ENCODE measurements around the gene GOT1. TPM values are rescaled to one million over a fixed set of nuclear protein-coding genes. Genes with fewer than 3 reads are reported as not detected.

Gene GOT1
- total RNA-seq, 1 experiment from 2014 or later, result 38.3 TPM

DNA sequence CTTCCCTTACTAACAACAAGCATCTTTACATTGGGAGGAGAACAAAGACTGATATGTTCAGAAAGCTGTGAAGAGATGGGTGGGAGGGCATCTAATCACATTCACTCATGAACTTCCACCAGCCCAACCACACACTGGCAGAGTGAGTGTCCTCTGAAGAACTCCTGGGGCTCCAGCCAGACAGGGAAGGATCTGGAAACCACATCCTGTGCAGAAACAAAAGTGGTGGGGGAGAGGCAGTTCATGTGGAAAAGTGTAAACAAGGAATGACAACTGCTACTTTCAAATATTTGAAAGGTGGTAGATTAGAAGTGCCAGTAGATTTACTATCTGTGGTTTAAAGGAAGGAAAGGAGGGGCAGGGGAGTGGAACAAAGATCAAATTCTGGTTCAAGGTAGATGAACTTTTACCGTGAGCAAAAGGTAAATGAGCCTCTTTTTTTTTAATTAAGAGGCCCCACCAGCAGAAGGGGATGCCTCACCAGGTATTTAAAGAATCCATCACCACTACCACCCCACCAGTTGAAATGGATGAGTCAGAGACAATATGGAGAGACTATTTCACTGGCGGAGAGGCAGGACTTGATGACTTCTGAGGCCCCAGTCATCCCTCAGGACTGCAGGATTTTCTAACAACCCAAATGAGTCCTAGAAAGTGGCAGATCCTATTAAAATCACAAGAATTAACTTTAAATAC lies 34.5 kb downstream of the GOT1 start:
- peak; percentile 97 for DNase-seq (ENCODE audit: low read depth)

DNA sequence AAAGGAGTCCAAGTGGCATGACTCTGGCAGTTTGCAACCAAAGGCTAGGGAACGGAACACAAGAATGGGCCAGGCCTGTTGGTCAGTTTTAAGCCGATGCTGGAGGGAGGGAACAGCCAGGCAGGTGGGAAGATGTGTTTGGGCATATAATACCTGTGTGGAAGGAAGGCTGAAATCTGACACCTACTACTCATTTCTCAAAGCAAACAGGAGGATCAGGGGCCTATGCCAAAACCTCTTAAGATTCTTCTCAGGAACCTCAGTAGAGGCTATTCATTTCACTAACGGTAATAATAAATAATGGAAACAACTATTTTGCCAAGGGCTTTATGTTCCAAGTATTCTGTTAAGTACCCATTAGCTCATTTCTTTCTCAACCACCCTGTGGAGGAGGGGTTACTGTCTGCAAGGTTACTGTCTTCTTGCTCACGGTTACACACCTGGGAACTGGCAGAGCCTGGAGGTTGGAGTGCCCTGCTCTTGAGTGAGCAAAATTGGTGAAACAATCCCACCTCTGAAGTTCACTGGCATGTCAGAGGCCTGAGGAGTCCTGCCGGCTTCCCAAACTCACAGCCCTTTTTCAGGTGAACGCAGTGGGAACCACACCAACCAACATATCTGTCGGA lies 35.5 kb downstream of the GOT1 start:
- DNase-seq (ENCODE audit: low read depth), result peak; percentile 17

GRCh38 chr10:99394256-99394655 lies 36.2 kb downstream of the GOT1 start:
- DNase-seq (ENCODE audit: low read depth), result no peak

DNA sequence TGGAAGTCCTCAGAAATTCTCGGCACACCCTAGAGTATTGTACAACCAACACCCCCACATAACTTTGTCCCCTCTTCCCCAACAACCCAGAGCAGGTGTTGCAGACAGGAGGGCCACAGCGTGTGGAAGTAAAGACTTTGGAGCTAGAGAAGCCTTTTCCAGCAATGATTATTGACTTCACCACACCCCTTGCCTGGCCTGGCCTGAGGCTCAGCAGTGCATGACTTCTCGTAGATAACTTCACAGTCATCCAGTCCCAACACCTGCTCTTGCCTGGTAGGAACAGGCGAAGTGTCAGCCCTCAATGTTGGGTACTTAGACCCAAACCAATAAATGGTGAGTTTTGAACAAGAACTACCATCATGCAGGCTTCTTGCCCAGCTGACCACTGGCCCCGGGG lies 36.7 kb downstream of the GOT1 start:
- no peak for DNase-seq (ENCODE audit: low read depth)

DNA sequence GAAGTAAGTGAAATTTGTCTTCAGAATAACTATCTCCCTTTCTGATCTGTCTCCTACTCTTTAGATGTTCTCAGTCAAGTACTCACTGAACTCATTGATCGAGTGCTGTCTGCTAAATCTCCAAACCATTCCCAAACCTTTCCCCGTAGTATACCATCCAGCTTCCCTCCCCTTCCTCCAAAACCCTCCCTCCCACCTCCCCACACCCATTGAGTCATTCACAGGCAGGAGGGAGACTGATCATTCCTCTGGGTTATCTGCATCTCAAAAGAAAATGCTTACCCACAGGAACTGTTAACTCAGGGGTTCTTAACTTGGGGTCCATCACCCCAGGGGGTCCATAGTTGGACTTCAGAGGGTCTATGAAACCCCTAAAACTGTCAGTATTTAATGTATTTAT lies 37.4 kb downstream of the GOT1 start:
- peak; percentile 39 for DNase-seq (ENCODE audit: low read depth)

DNA sequence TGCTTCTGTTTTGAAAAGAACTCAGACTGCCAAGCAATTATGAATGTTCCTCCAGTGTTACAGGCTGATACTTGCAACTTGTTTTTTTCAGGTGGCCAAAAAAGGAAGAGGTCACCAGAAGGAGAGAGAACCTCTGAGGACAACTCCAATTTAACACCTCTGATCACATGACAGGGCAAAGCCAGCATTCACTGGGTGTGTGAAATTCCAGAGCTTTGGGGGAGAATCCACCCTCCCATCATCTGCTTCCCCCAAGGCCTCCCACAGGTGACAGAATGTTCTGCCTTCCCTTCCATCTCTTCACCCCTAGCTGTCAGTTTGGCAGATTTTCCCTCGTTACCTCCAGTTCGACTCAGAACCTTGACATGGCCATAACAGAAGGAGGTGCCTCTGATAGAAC lies 39.1 kb downstream of the GOT1 start:
- DNase-seq (ENCODE audit: low read depth), result no peak

- no peak for DNase-seq (ENCODE audit: low read depth)
Measured at GRCh38 chr10:99389729-99390480, 40.5 kb downstream of the GOT1 start.

GRCh38 chr10:99387541-99387940 lies 42.9 kb downstream of the GOT1 start:
- DNase-seq (ENCODE audit: low read depth), result no peak

DNA sequence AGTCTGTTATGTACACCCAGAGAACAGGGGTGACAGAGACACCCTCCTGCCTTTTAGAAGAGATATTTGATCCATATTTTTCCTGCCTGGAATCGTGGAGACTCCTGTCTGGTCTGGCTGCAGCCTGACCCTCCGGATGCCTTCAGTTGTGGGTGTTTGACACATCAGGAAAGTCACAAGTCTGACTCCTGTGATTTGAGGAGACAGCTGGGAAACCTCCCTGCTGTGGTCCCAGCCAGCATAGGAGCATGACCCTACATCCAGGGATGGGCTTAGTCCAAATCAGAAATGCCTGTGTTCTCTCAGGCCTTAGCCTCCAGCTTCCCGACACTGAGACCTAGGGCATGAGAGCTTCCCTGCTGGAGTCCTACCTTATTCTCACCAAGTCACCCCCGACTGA lies 43.4 kb downstream of the GOT1 start:
- DNase-seq (ENCODE audit: low read depth), result no peak

GRCh38 chr10:99382176-99382575 lies 48.2 kb downstream of the GOT1 start:
- no peak for DNase-seq (ENCODE audit: low read depth)

GRCh38 chr10:99375426-99375825 lies 55.0 kb downstream of the GOT1 start:
- DNase-seq (ENCODE audit: low read depth), result peak; percentile 39

DNA sequence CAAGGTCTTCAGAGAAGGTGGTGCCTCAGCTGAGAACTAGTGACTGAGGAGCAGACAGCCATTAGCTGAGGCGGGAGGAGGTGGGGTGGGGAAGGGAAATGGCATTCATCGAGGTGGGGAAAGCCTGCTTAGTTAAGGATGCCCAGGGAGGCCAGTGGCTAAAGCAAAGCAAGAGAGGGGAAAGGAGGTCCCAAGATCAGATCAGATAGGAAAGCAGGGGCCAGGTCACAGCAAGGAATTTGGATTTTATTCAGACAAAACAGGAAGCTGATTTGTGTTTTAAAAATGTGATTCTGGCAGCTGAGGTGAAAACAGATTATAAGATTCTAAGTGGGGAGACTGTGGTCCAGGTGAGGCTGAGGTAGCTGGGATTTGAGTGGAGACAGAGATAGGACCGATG lies 55.5 kb downstream of the GOT1 start:
- DNase-seq (ENCODE audit: low read depth), result peak; percentile 59

- peak; percentile 91 for DNase-seq (ENCODE audit: low read depth)
Measured at GRCh38 chr10:99374526-99374925, 55.9 kb downstream of the GOT1 start.

GRCh38 chr10:99372546-99373271 lies 57.7 kb downstream of the GOT1 start:
- DNase-seq (ENCODE audit: low read depth), result peak; percentile 77

DNA sequence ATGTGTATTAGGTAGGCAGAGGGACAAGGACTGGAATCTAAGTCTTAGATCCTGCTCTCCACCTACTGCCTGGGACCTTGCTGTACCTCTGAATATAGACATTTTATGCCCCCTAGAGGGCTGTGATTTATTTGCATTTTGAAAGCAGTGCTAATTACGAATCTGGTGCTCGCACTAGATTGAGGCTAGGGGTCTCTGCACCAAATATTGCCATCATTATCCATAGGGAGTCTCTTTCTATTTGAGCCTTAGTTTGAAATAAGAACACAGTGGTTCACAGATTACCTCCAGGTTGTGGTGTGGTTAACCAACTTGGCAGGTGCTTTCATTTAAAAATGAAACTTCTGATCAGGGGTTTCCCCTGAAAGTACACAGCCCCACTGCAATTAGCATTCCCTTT lies 59.4 kb downstream of the GOT1 start:
- peak; percentile 75 for DNase-seq (ENCODE audit: low read depth)

GRCh38 chr10:99369551-99369950 lies 60.9 kb downstream of the GOT1 start:
- DNase-seq (ENCODE audit: low read depth), result peak; percentile 92

DNA sequence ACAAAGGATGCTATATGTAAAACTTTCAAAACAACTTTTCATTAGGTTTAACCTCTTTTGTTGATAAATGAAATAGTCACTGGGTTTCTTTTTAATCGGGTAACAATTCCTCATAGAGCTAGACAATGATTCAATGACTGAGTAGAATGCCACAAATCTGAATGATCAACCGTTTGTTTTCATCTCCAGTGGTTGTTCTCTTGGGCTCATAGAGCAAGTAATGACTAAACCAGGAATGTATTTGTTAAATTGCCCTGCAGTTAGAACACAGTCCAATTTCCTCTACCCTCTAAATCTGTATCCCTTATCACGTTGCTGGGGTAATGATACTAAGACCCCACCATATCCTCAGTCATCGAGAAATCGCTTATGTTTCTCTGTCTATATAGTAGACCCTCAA lies 61.3 kb downstream of the GOT1 start:
- DNase-seq (ENCODE audit: low read depth), result peak; percentile 83

- DNase-seq (ENCODE audit: low read depth), result peak; percentile 77
Measured at GRCh38 chr10:99368646-99369045, 61.8 kb downstream of the GOT1 start.

DNA sequence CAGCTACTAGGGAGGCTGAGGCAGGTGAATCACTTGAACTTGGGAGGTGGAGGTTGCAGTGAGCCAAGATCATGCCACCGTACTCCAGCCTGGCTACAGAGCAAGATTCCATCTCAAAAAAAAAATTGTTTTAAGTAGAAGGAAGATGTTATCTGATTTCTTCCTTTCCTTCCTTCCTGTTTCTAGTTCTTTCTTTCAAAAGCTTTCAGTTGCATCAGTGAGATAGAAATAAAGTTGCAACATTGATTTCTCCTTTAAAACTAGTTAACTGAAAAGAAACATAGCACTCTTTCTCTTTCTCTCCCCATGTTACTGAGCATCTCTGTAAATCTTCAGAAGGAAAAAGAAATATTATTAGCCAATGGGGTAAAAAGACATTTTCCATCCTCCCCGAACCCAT lies 63.8 kb downstream of the GOT1 start:
- no peak for DNase-seq (ENCODE audit: low read depth)

DNA sequence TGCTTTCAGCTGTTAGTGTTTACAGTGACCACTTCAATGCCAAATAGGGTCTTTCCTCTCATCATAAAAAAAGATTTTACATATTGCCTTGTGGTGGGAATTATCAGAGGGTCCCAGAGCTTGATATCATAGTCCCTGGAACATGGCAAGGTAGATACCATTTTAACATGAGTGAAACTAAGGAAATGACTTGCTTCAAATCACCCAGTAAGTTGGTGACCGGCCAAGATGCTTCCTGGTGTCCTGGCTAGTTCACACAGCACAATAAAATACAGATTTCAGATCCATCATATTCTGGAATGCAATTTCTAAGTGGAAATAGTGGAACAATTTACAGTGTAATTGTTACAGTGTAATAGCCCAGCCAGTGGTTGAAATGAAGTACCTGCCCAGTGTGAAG lies 64.7 kb downstream of the GOT1 start:
- DNase-seq (ENCODE audit: low read depth), result peak; percentile 22

GRCh38 chr10:99365311-99365710 lies 65.1 kb downstream of the GOT1 start:
- DNase-seq (ENCODE audit: low read depth), result no peak

GRCh38 chr10:99364125-99364524 lies 66.3 kb downstream of the GOT1 start:
- DNase-seq (ENCODE audit: low read depth), result no peak
